Astrocyte (in vitro differentiated cells and primary cell): ENCODE data around the gene HTR7. TPM values are rescaled to one million over a fixed set of nuclear protein-coding genes. Genes with fewer than 3 reads are reported as not detected.
"Not testable (repeated sequence)": the region's sequence is repeated elsewhere in the genome, so short reads cannot be mapped to it uniquely, and the experiment has no call there.

ENCODE experiments used
- DNase-seq: peaks from one replicate; pipeline ENCODE4 v3.0.0-alpha.2; 2010; ENCODE audit warnings: low read depth
- FAIRE-seq: peaks from 2 replicates; lab custom pipeline; 2011; peaks lifted over from hg19 to GRCh38; lab: Jason Lieb, UNC
- H2AFZ ChIP-seq: 2 replicates; pipeline ENCODE4 v1.6.0; 2012; ENCODE audit warnings: low read depth, low read length, inconsistent platforms
- H3K27ac ChIP-seq: 2 replicates; pipeline ENCODE4 v1.5.1; 2011; ENCODE audit warnings: low read depth, low read length, inconsistent platforms
- H3K27me3 ChIP-seq: 2 replicates; pipeline ENCODE4 v1.6.0; 2011; ENCODE audit warnings: low read length, inconsistent platforms; ENCODE audit not compliant: insufficient read depth
- H3K36me3 ChIP-seq: 2 replicates; pipeline ENCODE4 v1.5.1; 2011; ENCODE audit warnings: low read length, inconsistent platforms; ENCODE audit not compliant: insufficient read depth
- H3K4me1 ChIP-seq: 2 replicates; pipeline ENCODE4 v1.5.1; 2011; ENCODE audit warnings: low read length, inconsistent platforms; ENCODE audit not compliant: insufficient read depth
- H3K4me2 ChIP-seq: 2 replicates; pipeline ENCODE4 v1.6.0; 2012; ENCODE audit warnings: low read length, inconsistent platforms
- H3K4me3 ChIP-seq: 2 replicates; pipeline ENCODE4 v1.5.1; 2011; ENCODE audit warnings: low read depth, mild to moderate bottlenecking, low read length, inconsistent platforms; ENCODE audit not compliant: insufficient read depth
- H3K79me2 ChIP-seq: 2 replicates; pipeline ENCODE4 v1.6.0; 2012; ENCODE audit warnings: mild to moderate bottlenecking, low read length, inconsistent platforms; ENCODE audit not compliant: insufficient read depth
- H3K9ac ChIP-seq: 2 replicates; pipeline ENCODE4 v1.6.0; 2012; ENCODE audit warnings: mild to moderate bottlenecking, low read length, inconsistent platforms
- H3K9me3 ChIP-seq: 2 replicates; pipeline ENCODE4 v1.5.1; 2012; ENCODE audit warnings: low read depth, mild to moderate bottlenecking, low read length, inconsistent platforms; ENCODE audit not compliant: insufficient read depth
- H4K20me1 ChIP-seq: 2 replicates; pipeline ENCODE4 v1.6.0; 2012; ENCODE audit warnings: low read length, inconsistent platforms; ENCODE audit not compliant: insufficient read depth
- H3K27ac Mint-ChIP-seq: one replicate; pipeline ENCODE4 v1.8.0; 2021; ENCODE audit warnings: mild to moderate bottlenecking, mixed read lengths; ENCODE audit not compliant: unreplicated experiment
- H3K27me3 Mint-ChIP-seq: one replicate; pipeline ENCODE4 v1.8.0; 2021; ENCODE audit warnings: low read depth, mixed read lengths; ENCODE audit not compliant: unreplicated experiment
- H3K36me3 Mint-ChIP-seq: one replicate; pipeline ENCODE4 v1.8.0; 2021; ENCODE audit warnings: low read depth, mixed read lengths; ENCODE audit not compliant: unreplicated experiment
- H3K4me1 Mint-ChIP-seq: one replicate; pipeline ENCODE4 v1.8.0; 2021; ENCODE audit warnings: low read depth, mixed read lengths; ENCODE audit not compliant: unreplicated experiment
- H3K4me3 Mint-ChIP-seq: one replicate; pipeline ENCODE4 v1.8.0; 2021; ENCODE audit warnings: mild to moderate bottlenecking, moderate library complexity, mixed read lengths; ENCODE audit not compliant: unreplicated experiment
- H3K9me3 Mint-ChIP-seq: one replicate; pipeline ENCODE4 v1.8.0; 2021; ENCODE audit warnings: mild to moderate bottlenecking, mixed read lengths; ENCODE audit not compliant: unreplicated experiment
- CTCF ChIP-seq: IDR thresholded peaks from 2 replicates; pipeline ENCODE4 v1.5.1; 2011; ENCODE audit warnings: low read depth, mild to moderate bottlenecking, inconsistent platforms, low read length, moderate library complexity; ENCODE audit not compliant: insufficient read depth
- EZH2 ChIP-seq: IDR thresholded peaks from 2 replicates; pipeline ENCODE4 v1.6.1; 2012; ENCODE audit warnings: mild to moderate bottlenecking, low read length, inconsistent platforms; ENCODE audit not compliant: insufficient read depth
- total RNA-seq: library from RNA; stranded (reverse); gene quantifications from 2 replicates; pipeline ENCODE4 v1.2.1, GENCODE V29; 2021

Gene HTR7
- total RNA-seq, 1 donor from 2014 or later, result 0.89 TPM

GRCh38 chr10:90822508-90822907 is 35.3 kb downstream of the HTR7 start:
- H3K4me3 Mint-ChIP-seq, result no peak overlapping the region
- H3K4me2 ChIP-seq, result no peak overlapping the region
- no peak overlapping the region for H3K27ac ChIP-seq
- no peaks in the 10 kb centered on the region for H3K27me3 Mint-ChIP-seq
- no peaks in the 10 kb centered on the region for H3K4me1 Mint-ChIP-seq
- H3K27me3 ChIP-seq, result no peaks in the 10 kb centered on the region
- peaks cover 11% of the 10 kb centered on the region for H3K9me3 Mint-ChIP-seq
- H2AFZ ChIP-seq, result no peak overlapping the region
- H3K36me3 ChIP-seq, result no peaks in the 10 kb centered on the region
- H3K9ac ChIP-seq, result no peak overlapping the region
- no peaks in the 10 kb centered on the region for H3K9me3 ChIP-seq
- H3K4me1 ChIP-seq, result no peaks in the 10 kb centered on the region
- FAIRE-seq (no peak), DNase-seq (no peak)
- no peak overlapping the region for H3K27ac Mint-ChIP-seq
- H3K36me3 Mint-ChIP-seq, result peaks cover 2% of the 10 kb centered on the region
- no peaks in the 10 kb centered on the region for H3K79me2 ChIP-seq
- H3K4me3 ChIP-seq, result no peak overlapping the region
- TF ChIP-seq CTCF (no peak), EZH2 (no peak)
- H4K20me1 ChIP-seq, result no peaks in the 10 kb centered on the region

GRCh38 chr10:90821864-90822263 is 36.0 kb downstream of the HTR7 start:
- not testable (repeated sequence) for H3K9ac ChIP-seq, H3K4me1 Mint-ChIP-seq, H3K79me2 ChIP-seq, DNase-seq, H4K20me1 ChIP-seq, H3K4me3 ChIP-seq, H3K27ac Mint-ChIP-seq, H3K36me3 Mint-ChIP-seq, H3K27me3 Mint-ChIP-seq, H3K4me3 Mint-ChIP-seq, H3K4me1 ChIP-seq, H3K27me3 ChIP-seq, H3K36me3 ChIP-seq, H3K9me3 ChIP-seq, H3K4me2 ChIP-seq, H3K27ac ChIP-seq, FAIRE-seq, H2AFZ ChIP-seq
- H3K9me3 Mint-ChIP-seq, result peaks cover 11% of the 10 kb centered on the region

- Histone ChIP-seq H3K4me1 (no peaks in the 10 kb centered on the region), H3K9ac (no peak overlapping the region), H3K36me3 (no peaks in the 10 kb centered on the region), H4K20me1 (no peaks in the 10 kb centered on the region), H3K27me3 (no peaks in the 10 kb centered on the region), H3K4me2 (no peak overlapping the region), H2AFZ (no peak overlapping the region), H3K4me3 (no peak overlapping the region), H3K27ac (no peak overlapping the region), H3K9me3 (no peaks in the 10 kb centered on the region), H3K79me2 (no peaks in the 10 kb centered on the region)
- no peak for FAIRE-seq
- H3K27me3 Mint-ChIP-seq, result no peaks in the 10 kb centered on the region
- TF ChIP-seq CTCF, result no peak
- TF ChIP-seq EZH2, result no peak
- H3K27ac Mint-ChIP-seq, result no peak overlapping the region
- no peaks in the 10 kb centered on the region for H3K4me1 Mint-ChIP-seq
- H3K9me3 Mint-ChIP-seq, result peaks cover 11% of the 10 kb centered on the region
- H3K36me3 Mint-ChIP-seq, result peaks cover 2% of the 10 kb centered on the region
- no peak for DNase-seq
- no peak overlapping the region for H3K4me3 Mint-ChIP-seq
These were observed 37.9 kb downstream of the HTR7 start for GRCh38 chr10:90819911-90820310.
